ENCODE results near the gene ECHDC3. TPM values are rescaled to one million over a fixed set of nuclear protein-coding genes. Genes with fewer than 3 reads are reported as not detected.

ECHDC3 gene
- total and polyA plus RNA-seq, 2 experiments from 2014 or later: 0.97 to 1.8 TPM

GRCh38 chr10:11724938-11725776 is 17.0 kb upstream of the ECHDC3 start:
- Histone ChIP-seq H3K4me1 (ENCODE audit: insufficient read depth) (no peaks in the 10 kb centered on the region), H3K27me3 (replicated peaks; ENCODE audit: insufficient read depth) (peaks cover 26% of the 10 kb centered on the region), H3K9me3 (ENCODE audit: low read depth) (no peaks in the 10 kb centered on the region), H3K36me3 (ENCODE audit: low read depth) (no peaks in the 10 kb centered on the region), H3K9ac (no peak overlapping the region), H3K27ac (no peak overlapping the region), H2AFZ (0 out of 2 replicates have a peak overlapping the region, but pooled peaks have one; percentile 43), H3K4me2 (ENCODE audit: unreplicated experiment) (no peak overlapping the region), H3K79me2 (ENCODE audit: insufficient read depth) (no peaks in the 10 kb centered on the region), H3K4me3 (no peak overlapping the region), H4K20me1 (ENCODE audit: insufficient read depth) (no peaks in the 10 kb centered on the region), H3K9me2 (ENCODE audit: insufficient read depth) (no peaks in the 10 kb centered on the region), H3F3A (ENCODE audit: insufficient read depth) (no peaks in the 10 kb centered on the region)
- in situ Hi-C loops (cut with MboI): loop anchor here (10.0 kb wide), 1 partner anchor 210 kb away; no protein-coding TSS in a partner anchor
- no peak for TF ChIP-seq EZH2 (IDR thresholded peaks at IDR 0.05; ENCODE audit: insufficient read depth, poor library complexity, severe bottlenecking)
- TF ChIP-seq EZH2phosphoT487 (IDR thresholded peaks at IDR 0.05; ENCODE audit: insufficient read depth, low read depth): no peak
- 37 to 43% methylated on average over 18 to 20 of the region's 20 CpGs for WGBS, 2 experiments (ENCODE audit: low coverage in 1 of 2, low lambda C conversion rate in 2 of 2, missing lambda C conversion rate in 2 of 2)
- DNase-seq: peak; percentile 79

- no peak for DNase-seq
- Histone ChIP-seq H3K9ac (no peak overlapping the region), H3K4me3 (no peak overlapping the region), H3K9me2 (ENCODE audit: insufficient read depth) (no peaks in the 10 kb centered on the region), H2AFZ (no peak overlapping the region), H3F3A (ENCODE audit: insufficient read depth) (no peaks in the 10 kb centered on the region), H3K4me2 (ENCODE audit: unreplicated experiment) (no peak overlapping the region), H3K79me2 (ENCODE audit: insufficient read depth) (no peaks in the 10 kb centered on the region), H3K36me3 (ENCODE audit: low read depth) (no peaks in the 10 kb centered on the region), H3K27me3 (replicated peaks; ENCODE audit: insufficient read depth) (peaks cover 26% of the 10 kb centered on the region), H3K4me1 (ENCODE audit: insufficient read depth) (no peaks in the 10 kb centered on the region), H3K27ac (no peak overlapping the region), H4K20me1 (ENCODE audit: insufficient read depth) (no peaks in the 10 kb centered on the region), H3K9me3 (ENCODE audit: low read depth) (no peaks in the 10 kb centered on the region)
- no peak for TF ChIP-seq EZH2 (IDR thresholded peaks at IDR 0.05; ENCODE audit: insufficient read depth, poor library complexity, severe bottlenecking)
- TF ChIP-seq EZH2phosphoT487 (IDR thresholded peaks at IDR 0.05; ENCODE audit: insufficient read depth, low read depth): no peak
- 65 to 71% methylated on average over 10 of the region's 10 CpGs for WGBS, 2 experiments (ENCODE audit: low coverage in 1 of 2, low lambda C conversion rate in 2 of 2, missing lambda C conversion rate in 2 of 2)
- in situ Hi-C loops (cut with MboI): loop anchor here (10.0 kb wide), 1 partner anchor 211 kb away; no protein-coding TSS in a partner anchor
Measured at GRCh38 chr10:11725912-11726311, 16.3 kb upstream of the ECHDC3 start.

GRCh38 chr10:11727563-11727962 is 14.6 kb upstream of the ECHDC3 start:
- peaks cover 24% of the 10 kb centered on the region for H3K27me3 ChIP-seq (replicated peaks; ENCODE audit: insufficient read depth)

GRCh38 chr10:11728353-11728752 is 13.8 kb upstream of the ECHDC3 start:
- peaks cover 19% of the 10 kb centered on the region for H3K27me3 ChIP-seq (replicated peaks; ENCODE audit: insufficient read depth)
- no peak overlapping the region for H3K9ac ChIP-seq
- H4K20me1 ChIP-seq (ENCODE audit: insufficient read depth): no peaks in the 10 kb centered on the region
- no peak overlapping the region for H2AFZ ChIP-seq
- no peak overlapping the region for H3K4me2 ChIP-seq (ENCODE audit: unreplicated experiment)
- WGBS, 2 experiments (ENCODE audit: low coverage in 1 of 2, low lambda C conversion rate in 2 of 2, missing lambda C conversion rate in 2 of 2): 82 to 85% methylated on average over 7 of the region's 7 CpGs
- H3K9me2 ChIP-seq (ENCODE audit: insufficient read depth): no peaks in the 10 kb centered on the region
- no peaks in the 10 kb centered on the region for H3K79me2 ChIP-seq (ENCODE audit: insufficient read depth)
- DNase-seq: no peak
- H3K9me3 ChIP-seq (ENCODE audit: low read depth): no peaks in the 10 kb centered on the region
- no peaks in the 10 kb centered on the region for H3K4me1 ChIP-seq (ENCODE audit: insufficient read depth)
- in situ Hi-C loops (cut with MboI): loop anchor here (10.0 kb wide), 1 partner anchor 214 kb away; no protein-coding TSS in a partner anchor
- no peaks in the 10 kb centered on the region for H3K36me3 ChIP-seq (ENCODE audit: low read depth)
- H3K27ac ChIP-seq: no peak overlapping the region
- no peaks in the 10 kb centered on the region for H3F3A ChIP-seq (ENCODE audit: insufficient read depth)
- TF ChIP-seq EZH2 (IDR thresholded peaks at IDR 0.05; ENCODE audit: insufficient read depth, poor library complexity, severe bottlenecking) (no peak), EZH2phosphoT487 (IDR thresholded peaks at IDR 0.05; ENCODE audit: insufficient read depth, low read depth) (no peak)
- no peak overlapping the region for H3K4me3 ChIP-seq

More at GRCh38 chr10:11727563-11727962, 14.6 kb upstream of the ECHDC3 start:
- in situ Hi-C loops (cut with MboI): loop anchor here (10.0 kb wide), 1 partner anchor 213 kb away; no protein-coding TSS in a partner anchor
- Histone ChIP-seq H2AFZ (no peak overlapping the region), H3K36me3 (ENCODE audit: low read depth) (no peaks in the 10 kb centered on the region), H3K9me3 (ENCODE audit: low read depth) (no peaks in the 10 kb centered on the region), H3K9ac (no peak overlapping the region), H4K20me1 (ENCODE audit: insufficient read depth) (no peaks in the 10 kb centered on the region), H3K79me2 (ENCODE audit: insufficient read depth) (no peaks in the 10 kb centered on the region), H3K4me2 (ENCODE audit: unreplicated experiment) (no peak overlapping the region), H3K27ac (no peak overlapping the region), H3K9me2 (ENCODE audit: insufficient read depth) (no peaks in the 10 kb centered on the region), H3K4me1 (ENCODE audit: insufficient read depth) (no peaks in the 10 kb centered on the region), H3K4me3 (no peak overlapping the region), H3F3A (ENCODE audit: insufficient read depth) (no peaks in the 10 kb centered on the region)
- TF ChIP-seq EZH2 (IDR thresholded peaks at IDR 0.05; ENCODE audit: insufficient read depth, poor library complexity, severe bottlenecking) (no peak), EZH2phosphoT487 (IDR thresholded peaks at IDR 0.05; ENCODE audit: insufficient read depth, low read depth) (no peak)
- 53 to 70% methylated on average over 4 of the region's 4 CpGs for WGBS, 2 experiments (ENCODE audit: low coverage in 1 of 2, low lambda C conversion rate in 2 of 2, missing lambda C conversion rate in 2 of 2)
- DNase-seq: no peak
